ENCODE results near the gene ATXN10.

The ATXN10 gene

GRCh38 chr22:45887202-45888131 lies 215.8 kb downstream of the ATXN10 start:
- H3K4me1 ChIP-seq (ENCODE audit: insufficient read depth, low read length): no peaks in the 10 kb centered on the region
- peaks cover 0 to 48% of the 10 kb centered on the region in 2 donors for H3K27me3 ChIP-seq (ENCODE audit: control insufficient read depth in 1 of 2, insufficient read depth in 2 of 2, low read length in 2 of 2)

GRCh38 chr22:45888221-45889092 lies 216.8 kb downstream of the ATXN10 start:
- no peak overlapping the region for H3K27ac ChIP-seq (ENCODE audit: low read depth, low read length)
- H3K36me3 ChIP-seq (ENCODE audit: insufficient read depth, low read length): no peaks in the 10 kb centered on the region
- no peak overlapping the region for H3K9ac ChIP-seq (ENCODE audit: low read length)
- H3K9me3 ChIP-seq (ENCODE audit: low read length): no peaks in the 10 kb centered on the region
- no peaks in the 10 kb centered on the region for H3K4me1 ChIP-seq (ENCODE audit: insufficient read depth, low read length)
- peaks cover 7 to 53% of the 10 kb centered on the region in 2 donors for H3K27me3 ChIP-seq (ENCODE audit: control insufficient read depth in 1 of 2, insufficient read depth in 2 of 2, low read length in 2 of 2)
- no peak overlapping the region for H3K4me3 ChIP-seq (ENCODE audit: low read depth in 1 of 2, low read length in 2 of 2)

More at GRCh38 chr22:45887202-45888131, 215.8 kb downstream of the ATXN10 start:
- no peaks in the 10 kb centered on the region for H3K9me3 ChIP-seq (ENCODE audit: low read length)
- H3K36me3 ChIP-seq (ENCODE audit: insufficient read depth, low read length): no peaks in the 10 kb centered on the region
- H3K9ac ChIP-seq (ENCODE audit: low read length): no peak overlapping the region
- no peak overlapping the region for H3K27ac ChIP-seq (ENCODE audit: low read depth, low read length)
- H3K4me3 ChIP-seq (ENCODE audit: low read depth in 1 of 2, low read length in 2 of 2): no peak overlapping the region

GRCh38 chr22:45889093-45889538 lies 217.5 kb downstream of the ATXN10 start:
- Histone ChIP-seq H3K4me1 (ENCODE audit: insufficient read depth, low read length) (no peaks in the 10 kb centered on the region), H3K9ac (ENCODE audit: low read length) (no peak overlapping the region), H3K27ac (ENCODE audit: low read depth, low read length) (no peak overlapping the region), H3K27me3 (ENCODE audit: control insufficient read depth in 1 of 2, insufficient read depth in 2 of 2, low read length in 2 of 2) (peaks cover 7 to 52% of the 10 kb centered on the region in 2 donors), H3K4me3 (ENCODE audit: low read depth in 1 of 2, low read length in 2 of 2) (no peak overlapping the region), H3K9me3 (ENCODE audit: low read length) (no peaks in the 10 kb centered on the region), H3K36me3 (ENCODE audit: insufficient read depth, low read length) (no peaks in the 10 kb centered on the region)

DNA sequence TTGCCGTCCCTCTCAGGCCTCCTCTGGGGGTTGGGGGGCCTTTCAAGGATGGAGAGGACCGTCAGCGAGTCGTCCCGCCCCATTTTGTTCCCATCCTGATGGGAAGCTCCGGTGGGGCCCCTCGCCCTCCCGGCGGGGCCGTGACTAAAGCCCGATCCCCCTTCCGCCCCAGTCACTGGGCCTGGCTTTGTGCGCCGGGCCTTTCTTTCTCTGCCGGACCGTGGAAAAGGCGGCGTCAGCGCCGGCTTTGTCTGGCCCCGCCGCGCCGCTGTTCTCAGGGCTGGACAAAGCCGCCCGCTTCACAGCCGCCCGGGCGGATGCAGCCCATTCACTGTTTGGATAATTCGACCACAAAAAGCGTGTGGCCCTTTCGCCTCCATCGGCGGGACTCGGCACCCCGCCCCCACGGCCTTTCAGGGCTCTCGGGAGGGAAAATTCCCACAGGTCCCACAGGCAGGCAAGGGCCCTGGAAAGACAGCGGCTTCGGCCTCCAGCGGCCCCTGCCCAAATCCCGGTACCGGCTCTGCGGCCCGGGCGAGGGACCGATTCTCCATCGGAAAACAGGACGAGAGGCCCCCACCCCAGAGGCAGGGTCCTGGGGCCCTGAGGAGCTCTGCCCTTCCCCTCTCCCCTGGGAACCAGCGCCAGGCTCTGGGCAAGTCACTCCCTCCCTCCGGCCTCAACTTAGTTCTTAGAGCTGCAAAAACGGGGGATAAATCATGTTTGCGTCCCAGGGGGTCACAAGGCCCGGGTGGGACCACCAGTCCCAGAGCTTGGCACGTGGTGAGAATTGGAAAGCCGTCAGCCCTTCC lies 218.1 kb downstream of the ATXN10 start:
- no peaks in the 10 kb centered on the region for H3K9me3 ChIP-seq (ENCODE audit: low read length)
- peaks cover 7 to 46% of the 10 kb centered on the region in 2 donors for H3K27me3 ChIP-seq (ENCODE audit: control insufficient read depth in 1 of 2, insufficient read depth in 2 of 2, low read length in 2 of 2)
- H3K4me1 ChIP-seq (ENCODE audit: insufficient read depth, low read length): no peaks in the 10 kb centered on the region
- no peak overlapping the region for H3K27ac ChIP-seq (ENCODE audit: low read depth, low read length)
- H3K9ac ChIP-seq (ENCODE audit: low read length): no peak overlapping the region
- H3K36me3 ChIP-seq (ENCODE audit: insufficient read depth, low read length): no peaks in the 10 kb centered on the region
- H3K4me3 ChIP-seq (ENCODE audit: low read depth in 1 of 2, low read length in 2 of 2): no peak overlapping the region

DNA sequence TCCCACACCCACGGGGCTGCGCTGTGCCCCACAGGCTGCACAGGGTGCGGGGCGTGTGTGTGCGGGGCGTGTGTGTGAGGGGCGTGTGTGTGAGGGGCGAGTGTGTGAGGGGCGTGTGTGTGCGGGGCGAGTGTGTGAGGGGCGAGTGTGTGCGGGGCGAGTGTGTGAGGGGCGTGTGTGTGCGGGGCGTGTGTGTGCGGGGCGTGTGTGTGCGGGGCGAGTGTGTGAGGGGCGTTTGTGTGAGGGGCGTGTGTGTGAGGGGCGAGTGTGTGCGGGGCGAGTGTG lies 218.7 kb downstream of the ATXN10 start:
- H3K4me3 ChIP-seq (ENCODE audit: low read depth in 1 of 2, low read length in 2 of 2): no peak overlapping the region
- H3K27ac ChIP-seq (ENCODE audit: low read depth, low read length): no peak overlapping the region
- H3K4me1 ChIP-seq (ENCODE audit: insufficient read depth, low read length): no peaks in the 10 kb centered on the region
- H3K27me3 ChIP-seq (ENCODE audit: control insufficient read depth in 1 of 2, insufficient read depth in 2 of 2, low read length in 2 of 2): peaks cover 7 to 44% of the 10 kb centered on the region in 2 donors
- H3K9ac ChIP-seq (ENCODE audit: low read length): no peak overlapping the region
- H3K9me3 ChIP-seq (ENCODE audit: low read length): no peaks in the 10 kb centered on the region
- no peaks in the 10 kb centered on the region for H3K36me3 ChIP-seq (ENCODE audit: insufficient read depth, low read length)

DNA sequence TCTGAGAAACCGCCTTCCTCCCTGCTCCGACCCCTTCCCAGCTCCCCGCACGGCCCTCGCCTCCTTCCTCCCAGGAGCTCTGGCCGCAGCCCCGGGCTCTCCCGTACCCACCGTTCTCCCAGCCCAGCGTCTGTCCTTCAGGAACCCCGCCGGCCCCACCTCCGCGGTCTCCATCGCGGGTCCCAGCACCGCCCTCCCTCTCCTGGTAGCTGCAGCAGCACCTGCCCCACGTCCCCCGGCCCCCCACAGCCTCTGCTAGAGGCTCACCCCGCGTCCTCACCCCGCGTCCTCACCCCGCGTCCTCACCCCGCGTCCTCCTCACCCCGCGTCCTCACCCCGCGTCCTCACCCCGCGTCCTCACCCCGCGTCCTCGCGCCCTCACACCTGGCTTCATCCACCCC lies 219.4 kb downstream of the ATXN10 start:
- H3K9me3 ChIP-seq (ENCODE audit: low read length): no peaks in the 10 kb centered on the region
- peaks cover 7 to 45% of the 10 kb centered on the region in 2 donors for H3K27me3 ChIP-seq (ENCODE audit: control insufficient read depth in 1 of 2, insufficient read depth in 2 of 2, low read length in 2 of 2)
- H3K36me3 ChIP-seq (ENCODE audit: insufficient read depth, low read length): no peaks in the 10 kb centered on the region
- no peaks in the 10 kb centered on the region for H3K4me1 ChIP-seq (ENCODE audit: insufficient read depth, low read length)
- no peak overlapping the region for H3K4me3 ChIP-seq (ENCODE audit: low read depth in 1 of 2, low read length in 2 of 2)
- H3K27ac ChIP-seq (ENCODE audit: low read depth, low read length): no peak overlapping the region
- no peak overlapping the region for H3K9ac ChIP-seq (ENCODE audit: low read length)

- Histone ChIP-seq H3K4me1 (ENCODE audit: insufficient read depth, low read length) (no peaks in the 10 kb centered on the region), H3K4me3 (ENCODE audit: low read depth in 1 of 2, low read length in 2 of 2) (no peak overlapping the region), H3K9ac (ENCODE audit: low read length) (no peak overlapping the region), H3K27me3 (ENCODE audit: control insufficient read depth in 1 of 2, insufficient read depth in 2 of 2, low read length in 2 of 2) (peaks cover 7 to 45% of the 10 kb centered on the region in 2 donors), H3K36me3 (ENCODE audit: insufficient read depth, low read length) (no peaks in the 10 kb centered on the region), H3K27ac (ENCODE audit: low read depth, low read length) (no peak overlapping the region), H3K9me3 (ENCODE audit: low read length) (no peaks in the 10 kb centered on the region)
Observed at GRCh38 chr22:45891471-45891995, 219.9 kb downstream of the ATXN10 start.

- H3K36me3 ChIP-seq (ENCODE audit: insufficient read depth, low read length): no peaks in the 10 kb centered on the region
- no peaks in the 10 kb centered on the region for H3K9me3 ChIP-seq (ENCODE audit: low read length)
- H3K9ac ChIP-seq (ENCODE audit: low read length): no peak overlapping the region
- peaks cover 7 to 45% of the 10 kb centered on the region in 2 donors for H3K27me3 ChIP-seq (ENCODE audit: control insufficient read depth in 1 of 2, insufficient read depth in 2 of 2, low read length in 2 of 2)
- no peak overlapping the region for H3K4me3 ChIP-seq (ENCODE audit: low read depth in 1 of 2, low read length in 2 of 2)
- H3K27ac ChIP-seq (ENCODE audit: low read depth, low read length): no peak overlapping the region
- no peaks in the 10 kb centered on the region for H3K4me1 ChIP-seq (ENCODE audit: insufficient read depth, low read length)
Observed at GRCh38 chr22:45891996-45892621, 220.5 kb downstream of the ATXN10 start.

DNA sequence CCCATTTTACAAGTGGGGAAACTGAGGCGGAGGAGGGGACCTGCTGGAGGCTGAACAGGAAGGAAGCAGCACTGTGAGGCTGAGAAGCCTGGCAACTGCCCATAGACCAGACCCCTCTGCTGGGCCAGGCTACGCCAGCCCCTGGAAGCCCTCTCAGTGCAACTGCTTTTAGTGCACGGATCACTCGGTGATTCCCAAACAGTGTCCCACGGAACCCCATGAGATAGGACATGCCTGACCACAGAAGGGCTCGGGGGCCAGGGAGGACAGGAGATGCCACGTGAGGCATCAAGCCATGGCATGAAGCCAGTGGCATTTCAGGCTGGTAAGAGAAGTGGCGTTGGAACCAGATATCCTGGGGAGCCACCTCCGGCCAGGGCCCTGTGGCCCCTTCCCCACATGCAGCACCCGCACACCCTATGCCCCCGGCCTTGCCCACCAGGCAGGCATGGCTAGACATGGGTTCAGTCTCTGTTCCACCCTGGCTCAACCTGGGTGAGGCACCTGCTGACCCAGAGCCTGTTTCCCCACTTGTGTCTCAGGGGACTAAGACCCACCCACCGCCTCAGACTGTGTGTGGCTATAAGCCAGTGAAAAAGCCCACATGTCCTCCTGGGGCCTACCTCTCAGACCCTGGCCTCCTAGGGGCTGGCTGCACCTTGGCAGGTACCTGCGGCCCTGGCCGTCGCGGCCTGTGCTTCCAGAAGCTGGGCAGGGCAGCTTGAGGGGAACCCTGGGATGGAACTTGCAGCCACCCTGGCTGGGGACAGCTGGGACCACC lies 221.2 kb downstream of the ATXN10 start:
- H3K27me3 ChIP-seq (ENCODE audit: control insufficient read depth in 1 of 2, insufficient read depth in 2 of 2, low read length in 2 of 2): peaks cover 7 to 51% of the 10 kb centered on the region in 2 donors
- no peak overlapping the region for H3K9ac ChIP-seq (ENCODE audit: low read length)
- no peaks in the 10 kb centered on the region for H3K4me1 ChIP-seq (ENCODE audit: insufficient read depth, low read length)
- H3K27ac ChIP-seq (ENCODE audit: low read depth, low read length): no peak overlapping the region
- H3K9me3 ChIP-seq (ENCODE audit: low read length): no peaks in the 10 kb centered on the region
- no peak overlapping the region for H3K4me3 ChIP-seq (ENCODE audit: low read depth in 1 of 2, low read length in 2 of 2)
- H3K36me3 ChIP-seq (ENCODE audit: insufficient read depth, low read length): no peaks in the 10 kb centered on the region

GRCh38 chr22:45893516-45893915 lies 221.9 kb downstream of the ATXN10 start:
- Histone ChIP-seq H3K9me3 (ENCODE audit: low read length) (no peaks in the 10 kb centered on the region), H3K27ac (ENCODE audit: low read depth, low read length) (no peak overlapping the region), H3K27me3 (ENCODE audit: control insufficient read depth in 1 of 2, insufficient read depth in 2 of 2, low read length in 2 of 2) (peaks cover 7 to 52% of the 10 kb centered on the region in 2 donors), H3K36me3 (ENCODE audit: insufficient read depth, low read length) (no peaks in the 10 kb centered on the region), H3K9ac (ENCODE audit: low read length) (no peak overlapping the region), H3K4me1 (ENCODE audit: insufficient read depth, low read length) (no peaks in the 10 kb centered on the region), H3K4me3 (ENCODE audit: low read depth in 1 of 2, low read length in 2 of 2) (no peak overlapping the region)
